IMR-90 (cell line): ENCODE measurements around the gene GSS. TPM values are rescaled to one million over a fixed set of nuclear protein-coding genes. Genes with fewer than 3 reads are reported as not detected.
A peak's percentile ranks its signal among the peaks of the same experiment; 100 is the strongest.

ENCODE experiments used
- ATAC-seq: fragments of 200-7000 bp; cut with Tn5 transposase; 2 replicates; pipeline ENCODE4 v1.9.1; 2020; ENCODE audit warnings: low read depth, mild to moderate bottlenecking, moderate library complexity
- BruUV-seq: library from RNA; stranded (reverse); fragments of 400-500 nt; replicated peaks from 2 replicates; lab custom pipeline; 2021; lab: Mats Ljungman, UMichigan
- CTCF ChIA-PET: fragments of 300-600 bp; formaldehyde crosslinking; extraction: SDS; loops from one replicate; lab custom pipeline; 2021; ENCODE audit warnings: antibody characterized with exemption; lab: Yijun Ruan, JAX
- POLR2A ChIA-PET: fragments of 300-600 bp; sonication (Branson Sonifier 250); formaldehyde crosslinking; loops from one replicate; lab custom pipeline; 2022; ENCODE audit warnings: antibody characterized with exemption; ENCODE audit not compliant: unreplicated experiment; lab: Charles Lee
- DNase-seq: peaks from one replicate; pipeline ENCODE4 v3.0.0; 2013
- H2AFZ ChIP-seq: replicated peaks from 2 replicates; pipeline ENCODE3; 2013; ENCODE audit warnings: low read length, mild to moderate bottlenecking; ENCODE audit not compliant: poor library complexity
- H2AK5ac ChIP-seq: 2 replicates; pipeline ENCODE4 v1.6.1; 2013; ENCODE audit warnings: low read depth, low read length, inconsistent platforms
- H2AK9ac ChIP-seq: replicated peaks from 2 replicates; pipeline ENCODE3; 2013; ENCODE audit warnings: mild to moderate bottlenecking, low read depth, low read length, moderate library complexity; ENCODE audit not compliant: poor library complexity
- H2BK120ac ChIP-seq: 2 replicates; pipeline ENCODE4 v1.6.1; 2013; ENCODE audit warnings: low read depth, low read length, inconsistent platforms
- H2BK15ac ChIP-seq: 3 replicates; pipeline ENCODE4 v1.6.1; 2013; ENCODE audit warnings: low read depth, low read length, inconsistent platforms
- H2BK20ac ChIP-seq: 2 replicates; pipeline ENCODE4 v1.6.1; 2013; ENCODE audit warnings: low read depth, mild to moderate bottlenecking, inconsistent platforms, low read length, moderate library complexity
- H2BK5ac ChIP-seq: 2 replicates; pipeline ENCODE4 v1.6.1; 2013; ENCODE audit warnings: mild to moderate bottlenecking, low read depth, low read length, inconsistent platforms; ENCODE audit not compliant: poor library complexity, severe bottlenecking
- H3K14ac ChIP-seq: replicated peaks from 2 replicates; pipeline ENCODE4 v1.6.1; 2013; ENCODE audit warnings: low read depth, low read length, inconsistent platforms
- H3K18ac ChIP-seq: 2 replicates; pipeline ENCODE4 v1.6.1; 2013; ENCODE audit warnings: low read depth, low read length, control low read depth
- H3K23ac ChIP-seq: 2 replicates; pipeline ENCODE4 v1.6.1; 2013; ENCODE audit warnings: low read depth, low read length, inconsistent platforms
- H3K27ac ChIP-seq: 2 replicates; pipeline ENCODE4 v1.5.1; 2013; ENCODE audit warnings: mild to moderate bottlenecking, control low read depth, low read length; ENCODE audit not compliant: insufficient read depth
- H3K27me3 ChIP-seq: 2 replicates; pipeline ENCODE4 v1.6.1; 2013; ENCODE audit warnings: low read length; ENCODE audit not compliant: control insufficient read depth, insufficient read depth
- H3K36me3 ChIP-seq: 2 replicates; pipeline ENCODE4 v1.6.1; 2013; ENCODE audit warnings: low read length, mixed read lengths; ENCODE audit not compliant: control insufficient read depth, insufficient read depth
- H3K4ac ChIP-seq: 2 replicates; pipeline ENCODE4 v1.6.1; 2013; ENCODE audit warnings: low read depth, low read length, inconsistent platforms
- H3K4me1 ChIP-seq: 2 replicates; pipeline ENCODE4 v1.6.1; 2013; ENCODE audit warnings: low read length, mixed read lengths; ENCODE audit not compliant: control insufficient read depth, insufficient read depth
- H3K4me2 ChIP-seq: 2 replicates; pipeline ENCODE4 v1.6.1; 2013; ENCODE audit warnings: low read depth, mild to moderate bottlenecking, control low read depth, low read length, moderate library complexity
- H3K4me3 ChIP-seq: 2 replicates; pipeline ENCODE4 v1.5.1; 2013; ENCODE audit warnings: low read depth, mild to moderate bottlenecking, control low read depth, low read length, moderate library complexity; ENCODE audit not compliant: insufficient read depth
- H3K56ac ChIP-seq: 2 replicates; pipeline ENCODE4 v1.6.1; 2013; ENCODE audit warnings: low read length, inconsistent platforms; ENCODE audit not compliant: insufficient read depth; ENCODE audit errors: extremely low read depth
- H3K79me1 ChIP-seq, 2 experiments: 2 replicates each; pipeline ENCODE4 v1.6.1; 2013; ENCODE audit warnings: low read length in 2 of 2, inconsistent platforms in 1 of 2, low read depth in 1 of 2
- H3K9ac ChIP-seq: 2 replicates; pipeline ENCODE4 v1.6.1; 2013; ENCODE audit warnings: low read depth, low read length, control low read depth
- H3K9me1 ChIP-seq: 2 replicates; pipeline ENCODE4 v1.6.1; 2013; ENCODE audit warnings: low read length, inconsistent platforms; ENCODE audit not compliant: insufficient read depth
- H3K9me3 ChIP-seq: 2 replicates; pipeline ENCODE4 v1.6.1; 2013; ENCODE audit warnings: low read length; ENCODE audit not compliant: control insufficient read depth, insufficient read depth
- H4K20me1 ChIP-seq: 2 replicates; pipeline ENCODE4 v1.6.1; 2013; ENCODE audit warnings: low read length, inconsistent platforms; ENCODE audit not compliant: insufficient read depth
- H4K5ac ChIP-seq: 2 replicates; pipeline ENCODE4 v1.6.1; 2013; ENCODE audit warnings: mild to moderate bottlenecking, low read depth, low read length, control low read depth
- H4K8ac ChIP-seq, 2 experiments: 2 replicates each; pipeline ENCODE4 v1.6.1; 2013; ENCODE audit warnings: low read depth in 2 of 2, low read length in 2 of 2, control low read depth in 1 of 2, inconsistent platforms in 1 of 2
- H4K91ac ChIP-seq: 2 replicates; pipeline ENCODE4 v1.6.1; 2013; ENCODE audit warnings: low read depth, low read length, inconsistent platforms; ENCODE audit not compliant: insufficient read depth
- CEBPB ChIP-seq: IDR thresholded peaks from 2 replicates; pipeline ENCODE4 v1.6.1; 2012; ENCODE audit warnings: low read depth, low read length, improper control_type of control experiment
- CHD1 ChIP-seq: IDR thresholded peaks from 2 replicates; pipeline ENCODE4 v1.6.1; 2012; ENCODE audit warnings: low read depth, low read length, improper control_type of control experiment
- CTCF ChIP-seq: conservative IDR thresholded peaks from 2 replicates; pipeline ENCODE4 v1.5.1; 2012; ENCODE audit warnings: mild to moderate bottlenecking, low read depth, low read length, improper control_type of control experiment
- FOS ChIP-seq: fragments of 150-350 bp; IDR thresholded peaks from 2 replicates; pipeline ENCODE4 v1.6.1; 2016; ENCODE audit warnings: low read depth, low read length
- MAFK ChIP-seq: IDR thresholded peaks from 2 replicates; pipeline ENCODE4 v1.6.1; 2012; ENCODE audit warnings: low read depth, low read length, improper control_type of control experiment
- MAZ ChIP-seq: IDR thresholded peaks from 2 replicates; pipeline ENCODE4 v1.6.1; 2012; ENCODE audit warnings: low read depth, mild to moderate bottlenecking, low read length, improper control_type of control experiment, moderate library complexity, borderline replicate concordance
- MXI1 ChIP-seq: IDR thresholded peaks from 2 replicates; pipeline ENCODE4 v1.6.1; 2012; ENCODE audit warnings: low read depth, mild to moderate bottlenecking, low read length, moderate library complexity, borderline replicate concordance
- NFE2L2 ChIP-seq: fragments of 150-350 bp; IDR thresholded peaks from 2 replicates; pipeline ENCODE4 v1.6.1; 2016; ENCODE audit warnings: low read depth, mild to moderate bottlenecking, low read length
- POLR2A ChIP-seq: IDR thresholded peaks from 2 replicates; pipeline ENCODE4 v1.6.1; 2012; ENCODE audit warnings: mild to moderate bottlenecking, low read depth, low read length
- RAD21 ChIP-seq: IDR thresholded peaks from 2 replicates; pipeline ENCODE4 v1.6.1; 2012; ENCODE audit warnings: low read length, improper control_type of control experiment
- RCOR1 ChIP-seq: IDR thresholded peaks from 2 replicates; pipeline ENCODE4 v1.6.1; 2012; ENCODE audit warnings: mild to moderate bottlenecking, low read length, improper control_type of control experiment; ENCODE audit not compliant: insufficient replicate concordance
- RFX5 ChIP-seq: IDR thresholded peaks from 2 replicates; pipeline ENCODE4 v1.8.0; 2012; ENCODE audit warnings: low read depth, mild to moderate bottlenecking, low read length, moderate library complexity
- SMC3 ChIP-seq: fragments of 150-350 bp; IDR thresholded peaks from 2 replicates; pipeline ENCODE4 v1.6.1; 2016; ENCODE audit warnings: low read depth, mild to moderate bottlenecking, antibody characterized with exemption, low read length, moderate library complexity
- WGBS, 2 experiments: methylation state at CpG; one replicate each; pipeline versions ENCODE4 v1.1.5 to v1.1.7; 2013; ENCODE audit warnings: missing lambda C conversion rate in 2 of 2; ENCODE audit not compliant: insufficient read length in 1 of 2; ENCODE audit errors: extremely low coverage in 2 of 2; 5-methylcytosine and 5-hydroxymethylcytosine counted together
- dilution Hi-C: fragments of 300-500 bp; cut with HindIII; formaldehyde crosslinking; loops from one replicate; pipeline ENCODE4 v1.14.3; 2018; ENCODE audit warnings: low sequenced_read_pairs; ENCODE audit not compliant: unreplicated experiment
- in situ Hi-C: fragments of 300-500 bp; cut with MboI; formaldehyde crosslinking; loops from 3 replicates; pipeline ENCODE4 v1.14.3; 2019; ENCODE audit warnings: low sequenced_read_pairs, inconsistent platforms, mixed read lengths
- intact Hi-C: fragments of 100-400 bp; cut with micrococcal nuclease; formaldehyde crosslinking; loops from 2 replicates; pipeline ENCODE4 v1.10.0; 2022
- polyA plus RNA-seq, 3 experiments: library from polyadenylated mRNA; depleted of rRNA; stranded (reverse); fragments of >200 nt; gene quantifications; 2 replicates each; pipeline ENCODE4 v1.2.3, GENCODE V29; 2012; ENCODE audit warnings: low replicate concordance in 1 of 3
- total RNA-seq: library from RNA; depleted of rRNA; stranded (reverse); fragments of >200 nt; gene quantifications from 2 replicates; pipeline ENCODE4 v1.2.3, GENCODE V29; 2012
- TF ChIP-seq, protein P1 (sequence below): fragments of 150-350 bp; IDR thresholded peaks from 2 replicates; pipeline ENCODE4 v1.6.1; 2016; ENCODE audit warnings: low read depth, mild to moderate bottlenecking, low read length, moderate library complexity, borderline replicate concordance
- TF ChIP-seq, protein P2 (sequence below): fragments of 150-350 bp; IDR thresholded peaks from 2 replicates; pipeline ENCODE4 v1.6.1; 2017; ENCODE audit warnings: mild to moderate bottlenecking, antibody characterized with exemption, low read length, low read depth

Gene GSS
- total and polyA plus RNA-seq, 2 of the 4 experiments (the other 2 are of a cell fraction) = 73.7 to 90.0 TPM

- Histone ChIP-seq H3K18ac (peak overlapping the region; percentile 4), H2BK20ac (peak overlapping the region; percentile 81), H2BK15ac (peak overlapping the region; percentile 79; the same call in 2 of the 3 replicates), H3K9ac (no peak overlapping the region), H3K9me3 (no peaks in the 10 kb centered on the region), H2AFZ (no peak overlapping the region), H3K23ac (no peak overlapping the region), H3K27me3 (no peaks in the 10 kb centered on the region), H3K4ac (peak overlapping the region; percentile 51), H2AK5ac (peak overlapping the region; percentile 79; the same call in 1 of the 2 replicates), H3K14ac (peak overlapping the region; percentile 75), H2BK120ac (peak overlapping the region; percentile 66), H3K4me2 (peak overlapping the region; percentile 3; the same call in 1 of the 2 replicates), H3K4me1 (peaks cover 12% of the 10 kb centered on the region), H4K20me1 (peaks cover 3% of the 10 kb centered on the region; the same call in 1 of the 2 replicates), H3K36me3 (no peaks in the 10 kb centered on the region), H2AK9ac (no peak overlapping the region), H3K9me1 (peaks cover 4% of the 10 kb centered on the region), H4K8ac (no peak overlapping the region; a peak in 1 of 4 replicates), H2BK5ac (peak overlapping the region; percentile 69), H4K91ac (peak overlapping the region; percentile 31; the same call in 1 of the 2 replicates), H4K5ac (0 out of 2 replicates have a peak overlapping the region, but pooled peaks have one; percentile 33), H3K4me3 (no peak overlapping the region), H3K56ac (no peak overlapping the region), H3K79me1 (peaks cover 7 to 27% of the 10 kb centered on the region in 2 experiments; a peak in 3 of 4 replicates), H3K27ac (peak overlapping the region; percentile 31; the same call in 1 of the 2 replicates)
- BruUV-seq = no TSS peak
- peak; percentile 79 for ATAC-seq
- no CpG with 5 or more reads among the region's 1 CpG for WGBS, 2 experiments
- POLR2A ChIA-PET = interaction anchor here (0.6 kb wide), 1 partner anchor 11 kb away, joined by 4 read pairs; no protein-coding TSS in a partner anchor
- dilution Hi-C loops (no loop called here), intact Hi-C loops (no loop called here), in situ Hi-C loops (no loop called here)
- CTCF ChIA-PET = no interaction called here
- DNase-seq = peak; percentile 74
- TF ChIP-seq CEBPB = no peak
- no peak for TF ChIP-seq FOS
- TF ChIP-seq, protein P1, sequence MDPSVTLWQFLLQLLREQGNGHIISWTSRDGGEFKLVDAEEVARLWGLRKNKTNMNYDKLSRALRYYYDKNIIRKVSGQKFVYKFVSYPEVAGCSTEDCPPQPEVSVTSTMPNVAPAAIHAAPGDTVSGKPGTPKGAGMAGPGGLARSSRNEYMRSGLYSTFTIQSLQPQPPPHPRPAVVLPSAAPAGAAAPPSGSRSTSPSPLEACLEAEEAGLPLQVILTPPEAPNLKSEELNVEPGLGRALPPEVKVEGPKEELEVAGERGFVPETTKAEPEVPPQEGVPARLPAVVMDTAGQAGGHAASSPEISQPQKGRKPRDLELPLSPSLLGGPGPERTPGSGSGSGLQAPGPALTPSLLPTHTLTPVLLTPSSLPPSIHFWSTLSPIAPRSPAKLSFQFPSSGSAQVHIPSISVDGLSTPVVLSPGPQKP = no peak
- no peak for TF ChIP-seq NFE2L2
- no peak for TF ChIP-seq SMC3
- no peak for TF ChIP-seq MAFK
- TF ChIP-seq POLR2A = no peak
- TF ChIP-seq RFX5 = no peak
- TF ChIP-seq RCOR1 = no peak
- no peak for TF ChIP-seq RAD21
- TF ChIP-seq, protein P2, sequence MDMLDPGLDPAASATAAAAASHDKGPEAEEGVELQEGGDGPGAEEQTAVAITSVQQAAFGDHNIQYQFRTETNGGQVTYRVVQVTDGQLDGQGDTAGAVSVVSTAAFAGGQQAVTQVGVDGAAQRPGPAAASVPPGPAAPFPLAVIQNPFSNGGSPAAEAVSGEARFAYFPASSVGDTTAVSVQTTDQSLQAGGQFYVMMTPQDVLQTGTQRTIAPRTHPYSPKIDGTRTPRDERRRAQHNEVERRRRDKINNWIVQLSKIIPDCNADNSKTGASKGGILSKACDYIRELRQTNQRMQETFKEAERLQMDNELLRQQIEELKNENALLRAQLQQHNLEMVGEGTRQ = no peak
- TF ChIP-seq CTCF = no peak
- no peak for TF ChIP-seq MAZ
- TF ChIP-seq MXI1 = no peak
- no peak for TF ChIP-seq CHD1
Observed at GRCh38 chr20:34896086-34896621, 59.5 kb downstream of the GSS start.
